Epithelial cell of esophagus (primary cell): ENCODE results near the gene MTFMT.
A peak's percentile ranks its signal among the peaks of the same experiment; 100 is the strongest.

Experiments
- DNase-seq: peaks from one replicate; pipeline ENCODE4 v3.0.0; 2010; ENCODE audit warnings: low read depth
- H3K4me3 ChIP-seq: 2 replicates; pipeline ENCODE4 v1.5.1; 2011; ENCODE audit warnings: mild to moderate bottlenecking, low read length, control low read depth
- TF ChIP-seq, protein P1 (sequence below): IDR thresholded peaks from 2 replicates; pipeline ENCODE4 v1.5.1; 2011; ENCODE audit warnings: low read depth, mild to moderate bottlenecking, low read length, control low read depth, inconsistent platforms; ENCODE audit not compliant: insufficient read depth; ENCODE audit errors: missing control alignments

Gene MTFMT

DNA sequence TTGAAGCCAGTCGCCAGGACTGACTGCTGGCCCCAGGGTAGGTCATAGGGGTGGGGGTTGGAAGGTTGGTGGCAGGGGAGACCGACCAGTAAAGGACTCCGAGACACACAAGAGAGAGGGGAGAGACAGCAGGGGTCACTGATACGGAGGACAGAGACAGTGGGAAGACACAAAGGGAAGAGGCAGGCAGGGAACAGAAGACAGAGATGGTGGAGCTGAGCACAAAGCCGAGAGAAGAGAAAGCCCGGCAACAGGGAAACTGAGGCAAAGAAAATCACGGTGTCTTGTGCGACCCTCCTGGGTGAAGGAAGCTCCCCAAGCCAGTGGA, 37.8 kb upstream of the MTFMT start:
- TF ChIP-seq, protein P1, sequence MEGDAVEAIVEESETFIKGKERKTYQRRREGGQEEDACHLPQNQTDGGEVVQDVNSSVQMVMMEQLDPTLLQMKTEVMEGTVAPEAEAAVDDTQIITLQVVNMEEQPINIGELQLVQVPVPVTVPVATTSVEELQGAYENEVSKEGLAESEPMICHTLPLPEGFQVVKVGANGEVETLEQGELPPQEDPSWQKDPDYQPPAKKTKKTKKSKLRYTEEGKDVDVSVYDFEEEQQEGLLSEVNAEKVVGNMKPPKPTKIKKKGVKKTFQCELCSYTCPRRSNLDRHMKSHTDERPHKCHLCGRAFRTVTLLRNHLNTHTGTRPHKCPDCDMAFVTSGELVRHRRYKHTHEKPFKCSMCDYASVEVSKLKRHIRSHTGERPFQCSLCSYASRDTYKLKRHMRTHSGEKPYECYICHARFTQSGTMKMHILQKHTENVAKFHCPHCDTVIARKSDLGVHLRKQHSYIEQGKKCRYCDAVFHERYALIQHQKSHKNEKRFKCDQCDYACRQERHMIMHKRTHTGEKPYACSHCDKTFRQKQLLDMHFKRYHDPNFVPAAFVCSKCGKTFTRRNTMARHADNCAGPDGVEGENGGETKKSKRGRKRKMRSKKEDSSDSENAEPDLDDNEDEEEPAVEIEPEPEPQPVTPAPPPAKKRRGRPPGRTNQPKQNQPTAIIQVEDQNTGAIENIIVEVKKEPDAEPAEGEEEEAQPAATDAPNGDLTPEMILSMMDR: no peak
- DNase-seq: no peak
- H3K4me3 ChIP-seq: no peak overlapping the region

DNA sequence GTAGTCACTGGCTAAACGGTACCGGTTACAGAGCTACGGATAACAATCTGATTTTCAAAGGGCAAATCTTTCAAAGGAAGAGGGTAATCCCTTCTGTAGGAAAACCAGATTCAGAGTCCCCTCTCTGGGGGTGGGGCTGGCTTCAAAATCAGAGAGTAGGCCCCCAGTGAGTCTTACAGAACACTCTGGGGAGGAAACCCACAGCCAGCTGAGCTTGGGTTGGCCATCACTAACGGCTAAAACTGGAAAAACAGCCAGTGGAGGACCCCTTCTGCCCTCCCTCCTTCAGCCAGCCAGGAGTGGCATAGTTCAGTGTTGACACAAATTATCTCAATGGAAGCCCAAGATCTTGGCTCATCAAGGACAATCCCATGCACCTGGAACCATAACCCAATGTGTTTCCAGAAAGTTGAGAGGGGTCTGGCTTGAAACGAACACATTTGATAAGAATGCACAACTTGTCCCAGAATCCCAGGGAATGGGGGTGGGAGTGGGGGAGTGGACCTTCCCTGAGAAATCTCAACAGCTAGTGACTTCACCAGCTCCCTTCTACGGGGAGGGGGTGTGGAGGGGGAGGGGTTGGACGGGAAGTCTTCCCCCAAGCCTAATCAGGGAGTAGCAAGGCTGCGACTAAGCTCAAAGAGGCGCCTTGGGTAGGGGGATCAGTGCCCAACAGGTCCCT, 37.3 kb upstream of the MTFMT start:
- no peak for DNase-seq

GRCh38 chr15:65066001-65066634, 36.7 kb upstream of the MTFMT start:
- TF ChIP-seq, protein P1: no peak
- DNase-seq: peak; percentile 40
- no peak overlapping the region for H3K4me3 ChIP-seq

More for the DNA sequence above, 37.3 kb upstream of the MTFMT start:
- TF ChIP-seq, protein P1: no peak
- no peak overlapping the region for H3K4me3 ChIP-seq

DNA sequence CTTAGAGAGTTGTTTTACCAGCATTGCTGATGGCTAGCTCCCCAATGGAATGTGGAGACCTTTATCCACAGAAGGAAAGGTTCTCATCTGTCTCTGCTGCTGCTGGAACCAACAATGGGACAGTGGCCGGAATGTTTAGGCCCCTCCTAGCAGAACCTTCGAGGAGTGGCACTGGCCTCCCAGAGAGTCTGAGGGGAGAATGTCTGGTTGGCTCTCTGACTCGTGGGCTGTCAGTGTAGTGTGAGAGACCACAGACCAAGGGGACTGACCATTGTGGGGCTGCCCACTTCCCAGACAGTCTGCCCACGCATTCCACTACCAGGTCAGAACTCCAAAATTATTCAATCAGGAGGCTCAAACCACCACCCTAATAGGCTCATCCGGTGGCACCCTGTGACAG, 33.3 kb upstream of the MTFMT start:
- DNase-seq: no peak
- H3K4me3 ChIP-seq: no peak overlapping the region
- TF ChIP-seq, protein P1: no peak

DNA sequence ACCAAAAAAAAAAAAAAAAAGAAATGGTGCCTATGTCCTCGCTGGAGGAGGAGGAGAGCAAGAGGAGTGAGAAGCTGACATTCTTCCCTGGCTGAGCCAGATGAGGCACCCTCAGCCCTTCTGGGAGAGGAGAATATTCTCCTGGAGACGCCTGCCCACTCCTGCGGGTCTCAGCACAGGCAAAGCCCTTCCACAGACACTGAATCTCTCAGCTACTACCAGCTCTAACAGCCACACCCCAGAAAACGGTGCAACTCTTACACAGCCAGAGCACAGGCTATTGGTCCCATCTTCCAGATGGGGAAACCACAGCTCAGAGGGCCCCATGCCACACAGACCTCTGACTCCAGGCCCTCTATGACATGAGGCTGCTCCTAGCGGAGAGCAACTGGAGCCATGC, 32.6 kb upstream of the MTFMT start:
- no peak for DNase-seq
- no peak overlapping the region for H3K4me3 ChIP-seq
- TF ChIP-seq, protein P1: no peak

DNA sequence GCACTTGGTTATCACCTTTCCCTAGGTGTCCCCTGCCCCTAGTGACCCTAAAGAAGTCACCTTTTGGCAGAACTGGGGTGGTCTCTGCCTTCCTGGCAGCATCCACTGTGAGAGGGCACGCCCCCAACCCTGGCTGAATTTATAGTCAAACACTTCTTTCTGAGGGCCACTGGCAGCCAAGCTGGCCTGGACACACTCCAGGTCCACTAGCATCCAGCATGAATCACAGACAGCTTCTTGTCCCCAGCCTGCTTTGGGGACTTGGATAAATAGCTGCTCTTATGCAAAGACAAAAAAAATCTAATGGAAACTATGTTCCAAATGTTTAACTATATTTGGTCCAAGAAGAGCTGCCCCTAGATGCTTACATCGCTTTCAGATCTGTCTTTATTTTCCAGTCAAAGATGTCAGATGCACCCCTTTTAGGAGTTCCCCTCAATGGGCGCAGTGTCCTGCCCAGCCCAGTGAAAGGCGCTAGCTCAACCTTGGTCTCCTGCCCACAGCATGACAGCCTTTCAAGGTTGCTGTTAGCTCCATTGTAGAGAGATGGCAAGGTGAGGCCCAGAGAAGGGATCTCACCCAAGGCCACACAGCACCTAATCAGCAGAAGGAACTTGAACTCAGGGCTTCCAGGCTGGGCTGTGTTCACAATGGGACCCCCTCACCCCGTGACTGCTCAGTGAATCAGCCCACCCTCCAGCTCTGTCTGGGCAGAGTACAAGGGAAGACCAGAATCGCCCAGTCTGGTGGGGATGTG, 31.4 kb upstream of the MTFMT start:
- TF ChIP-seq, protein P1: no peak
- H3K4me3 ChIP-seq: no peak overlapping the region
- no peak for DNase-seq
